ENCODE measurements around the gene MGAT1. TPM values are rescaled to one million over a fixed set of nuclear protein-coding genes. Genes with fewer than 3 reads are reported as not detected.
"Not testable (repeated sequence)": the region's sequence is repeated elsewhere in the genome, so short reads cannot be mapped to it uniquely, and the experiment has no call there.

Gene MGAT1
- total RNA-seq, 2 donors from 2014 or later, result 96.2 to 98.8 TPM

- Histone ChIP-seq H3K4me3 (no peak overlapping the region), H3K27me3 (no peaks in the 10 kb centered on the region), H3K4me1 (peaks cover 72% of the 10 kb centered on the region), H3K9me3 (no peaks in the 10 kb centered on the region), H3K36me3 (replicated peaks in 1 of 2; ENCODE audit: insufficient read depth in 1 of 2, low read depth in 2 of 2) (peaks cover 7 to 11% of the 10 kb centered on the region in 2 donors), H3K27ac (peak overlapping the region in 1 of 4 donors; percentile 31)
- 76 to 90% methylated on average over 17 to 23 of the region's 31 CpGs for WGBS, 2 donors
- DNase-seq (no peak), ATAC-seq (no peak)
- intact Hi-C loops (cut with DNase I), result loop anchor here (10.0 kb wide), 1 partner anchor 363 kb away; no protein-coding TSS in a partner anchor
- TF ChIP-seq, protein P1, sequence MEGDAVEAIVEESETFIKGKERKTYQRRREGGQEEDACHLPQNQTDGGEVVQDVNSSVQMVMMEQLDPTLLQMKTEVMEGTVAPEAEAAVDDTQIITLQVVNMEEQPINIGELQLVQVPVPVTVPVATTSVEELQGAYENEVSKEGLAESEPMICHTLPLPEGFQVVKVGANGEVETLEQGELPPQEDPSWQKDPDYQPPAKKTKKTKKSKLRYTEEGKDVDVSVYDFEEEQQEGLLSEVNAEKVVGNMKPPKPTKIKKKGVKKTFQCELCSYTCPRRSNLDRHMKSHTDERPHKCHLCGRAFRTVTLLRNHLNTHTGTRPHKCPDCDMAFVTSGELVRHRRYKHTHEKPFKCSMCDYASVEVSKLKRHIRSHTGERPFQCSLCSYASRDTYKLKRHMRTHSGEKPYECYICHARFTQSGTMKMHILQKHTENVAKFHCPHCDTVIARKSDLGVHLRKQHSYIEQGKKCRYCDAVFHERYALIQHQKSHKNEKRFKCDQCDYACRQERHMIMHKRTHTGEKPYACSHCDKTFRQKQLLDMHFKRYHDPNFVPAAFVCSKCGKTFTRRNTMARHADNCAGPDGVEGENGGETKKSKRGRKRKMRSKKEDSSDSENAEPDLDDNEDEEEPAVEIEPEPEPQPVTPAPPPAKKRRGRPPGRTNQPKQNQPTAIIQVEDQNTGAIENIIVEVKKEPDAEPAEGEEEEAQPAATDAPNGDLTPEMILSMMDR (IDR thresholded peaks at IDR 0.05), result no peak
- TF ChIP-seq POLR2A (IDR thresholded peaks at IDR 0.05), result no peak
Measured at GRCh38 chr5:180791611-180792213, 10.9 kb downstream of the MGAT1 start.

- H3K36me3 ChIP-seq (replicated peaks in 1 of 2; ENCODE audit: insufficient read depth in 1 of 2, low read depth in 2 of 2), result peaks cover 7 to 11% of the 10 kb centered on the region in 2 donors
- WGBS, 2 donors, result 86 to 90% methylated on average over 5 to 6 of the region's 6 CpGs
- H3K4me1 ChIP-seq, result peaks cover 72% of the 10 kb centered on the region
- no peaks in the 10 kb centered on the region for H3K27me3 ChIP-seq
- no peak overlapping the region for H3K4me3 ChIP-seq
- no peak for DNase-seq
- TF ChIP-seq, protein P1 (IDR thresholded peaks at IDR 0.05), result no peak
- no peak for TF ChIP-seq POLR2A (IDR thresholded peaks at IDR 0.05)
- H3K9me3 ChIP-seq, result no peaks in the 10 kb centered on the region
- H3K27ac ChIP-seq, result peak overlapping the region in 3 of 4 donors; percentile 83 to 92 (median 88)
- no peak for ATAC-seq
- intact Hi-C loops (cut with DNase I), result loop anchor here (10.0 kb wide), 1 partner anchor 364 kb away; no protein-coding TSS in a partner anchor
Measured at GRCh38 chr5:180790524-180790923, 12.1 kb downstream of the MGAT1 start.

GRCh38 chr5:180790020-180790419 is 12.6 kb downstream of the MGAT1 start:
- Histone ChIP-seq H3K4me3 (no peak overlapping the region), H3K4me1 (peaks cover 74% of the 10 kb centered on the region), H3K27ac (peak overlapping the region in 3 of 4 donors; percentile 83 to 92 (median 88)), H3K27me3 (no peaks in the 10 kb centered on the region), H3K9me3 (no peaks in the 10 kb centered on the region), H3K36me3 (replicated peaks in 1 of 2; ENCODE audit: insufficient read depth in 1 of 2, low read depth in 2 of 2) (peaks cover 7 to 11% of the 10 kb centered on the region in 2 donors)
- TF ChIP-seq, protein P1 (IDR thresholded peaks at IDR 0.05), result peak in 3 of 7 experiments; percentile 10 to 27 (median 25)
- TF ChIP-seq POLR2A (IDR thresholded peaks at IDR 0.05), result no peak
- WGBS, 2 donors, result 49 to 97% methylated on average over 3 to 8 of the region's 8 CpGs
- peak in 2 of 4 donors; percentile 47 to 48 for DNase-seq
- ATAC-seq, result no peak
- intact Hi-C loops (cut with DNase I), result loop anchor here (10.0 kb wide), 1 partner anchor 365 kb away; no protein-coding TSS in a partner anchor

DNA sequence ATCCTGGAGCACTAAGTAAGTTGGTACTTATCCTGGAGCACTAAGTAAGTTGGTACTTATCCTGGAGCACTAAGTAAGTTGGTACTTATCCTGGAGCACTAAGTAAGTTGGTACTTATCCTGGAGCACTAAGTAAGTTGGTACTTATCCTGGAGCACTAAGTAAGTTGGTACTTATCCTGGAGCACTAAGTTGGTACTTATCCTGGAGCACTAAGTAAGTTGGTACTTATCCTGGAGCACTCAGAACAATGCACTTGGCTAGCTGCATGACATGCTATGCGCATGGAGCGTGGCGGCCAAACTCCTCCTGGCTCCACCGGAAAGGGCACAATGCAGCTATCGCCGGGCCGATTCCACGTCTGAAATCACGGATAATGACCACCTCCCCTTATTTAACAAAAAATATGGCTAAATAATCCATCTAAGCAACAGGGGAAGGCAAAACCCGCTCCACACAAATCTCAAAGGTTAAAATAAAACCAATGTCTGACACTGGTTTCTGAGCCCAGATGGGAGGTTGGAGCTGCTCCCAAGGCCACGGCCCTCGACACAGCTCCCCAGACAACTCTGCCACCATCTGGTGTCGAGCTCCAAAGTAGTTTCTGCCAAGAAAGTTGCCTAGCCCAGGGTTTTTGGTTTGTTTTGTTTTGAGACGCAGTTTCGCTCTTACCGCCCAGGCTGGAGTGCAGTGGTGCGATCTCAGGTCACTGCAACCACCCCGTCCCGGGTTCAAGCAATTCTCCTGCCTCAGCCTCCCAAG is 13.8 kb downstream of the MGAT1 start:
- H3K4me3 ChIP-seq; H3K9me3 ChIP-seq; H3K27me3 ChIP-seq; intact Hi-C loops (cut with DNase I): not testable (repeated sequence)
- peak in 2 of 3 donors; percentile 7 to 38 for TF ChIP-seq POLR2A (IDR thresholded peaks at IDR 0.05)
- DNase-seq, result peak; percentile 83 to 91 (median 86)
- Histone ChIP-seq H3K4me1 (peaks cover 81% of the 10 kb centered on the region), H3K36me3 (replicated peaks in 1 of 2; ENCODE audit: insufficient read depth in 1 of 2, low read depth in 2 of 2) (peaks cover 7 to 11% of the 10 kb centered on the region in 2 donors), H3K27ac (peak overlapping the region; percentile 69 to 92 (median 86))
- peak; percentile 78 for ATAC-seq
- WGBS, 2 donors, result 12 to 30% methylated on average over 13 to 19 of the region's 19 CpGs
